HG03460 (cell line): Measurements from ENCODE around the gene STAB1.

Experiments
- ATAC-seq: cut with Tn5 transposase; IDR thresholded peaks from one replicate; pipeline ENCODE4 v1.9.1; 2021; ENCODE audit not compliant: unreplicated experiment

Gene STAB1

DNA sequence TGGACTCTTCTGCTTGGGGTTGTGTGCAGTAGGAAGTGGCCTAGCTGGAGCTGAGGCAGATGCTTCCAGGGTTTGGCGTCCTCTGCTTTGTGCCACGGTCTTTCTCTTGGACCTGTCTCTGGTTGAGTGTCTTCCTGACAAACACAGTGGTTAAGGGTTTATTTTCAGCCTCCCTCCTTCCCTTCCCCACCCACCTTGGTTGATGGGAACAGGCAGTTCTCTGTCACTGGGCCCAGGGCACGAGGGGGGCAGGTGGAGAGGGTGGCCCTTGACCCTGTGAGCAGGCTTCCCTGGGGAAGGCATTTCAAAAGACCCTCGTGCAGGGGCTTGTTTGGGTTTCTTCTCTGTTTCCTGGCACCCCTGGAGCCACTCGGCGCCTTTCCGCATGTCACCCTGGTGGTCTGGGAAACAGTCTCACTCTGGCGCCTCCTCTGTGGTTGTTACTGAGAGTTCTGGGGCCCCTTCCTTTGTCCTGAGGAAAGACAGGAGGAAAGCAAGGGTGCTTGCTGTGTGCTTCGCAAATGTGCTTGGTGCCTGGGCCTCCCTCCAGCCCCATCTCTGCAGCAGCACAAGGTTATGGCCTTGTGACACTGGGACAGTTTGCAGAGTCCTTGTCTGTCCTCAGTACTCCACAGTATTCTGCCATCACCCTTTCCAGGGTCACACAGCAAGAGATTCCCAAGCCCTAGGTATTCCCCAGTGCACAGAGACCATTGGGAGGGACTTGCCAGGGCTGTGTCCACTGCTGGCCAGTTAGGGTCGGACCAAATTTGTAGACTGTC is 10.3 kb upstream of the STAB1 start:
- ATAC-seq, result no peak

GRCh38 chr3:52487050-52487787 is 7.9 kb upstream of the STAB1 start:
- no peak for ATAC-seq

- no peak for ATAC-seq
These were observed 7.1 kb upstream of the STAB1 start for GRCh38 chr3:52487788-52488691.

- ATAC-seq, result no peak
These were observed 6.4 kb upstream of the STAB1 start for GRCh38 chr3:52488746-52489145.

DNA sequence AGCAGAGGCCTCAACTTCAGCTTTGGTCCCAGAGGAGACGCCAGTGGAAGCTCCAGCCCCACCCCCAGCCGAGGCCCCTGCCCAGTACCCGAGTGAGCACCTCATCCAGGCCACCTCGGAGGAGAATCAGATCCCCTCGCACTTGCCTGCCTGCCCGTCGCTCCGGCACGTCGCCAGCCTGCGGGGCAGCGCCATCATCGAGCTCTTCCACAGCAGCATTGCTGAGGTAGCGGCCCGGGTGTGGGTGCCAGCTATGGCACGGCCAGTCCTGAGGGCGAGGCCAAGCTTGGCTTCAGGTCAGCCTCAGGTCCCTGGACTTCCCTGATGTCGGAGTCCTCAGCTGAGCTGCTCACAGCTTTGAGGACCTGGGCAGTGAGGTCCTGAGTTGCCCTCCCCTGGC is 5.7 kb upstream of the STAB1 start:
- ATAC-seq, result no peak

DNA sequence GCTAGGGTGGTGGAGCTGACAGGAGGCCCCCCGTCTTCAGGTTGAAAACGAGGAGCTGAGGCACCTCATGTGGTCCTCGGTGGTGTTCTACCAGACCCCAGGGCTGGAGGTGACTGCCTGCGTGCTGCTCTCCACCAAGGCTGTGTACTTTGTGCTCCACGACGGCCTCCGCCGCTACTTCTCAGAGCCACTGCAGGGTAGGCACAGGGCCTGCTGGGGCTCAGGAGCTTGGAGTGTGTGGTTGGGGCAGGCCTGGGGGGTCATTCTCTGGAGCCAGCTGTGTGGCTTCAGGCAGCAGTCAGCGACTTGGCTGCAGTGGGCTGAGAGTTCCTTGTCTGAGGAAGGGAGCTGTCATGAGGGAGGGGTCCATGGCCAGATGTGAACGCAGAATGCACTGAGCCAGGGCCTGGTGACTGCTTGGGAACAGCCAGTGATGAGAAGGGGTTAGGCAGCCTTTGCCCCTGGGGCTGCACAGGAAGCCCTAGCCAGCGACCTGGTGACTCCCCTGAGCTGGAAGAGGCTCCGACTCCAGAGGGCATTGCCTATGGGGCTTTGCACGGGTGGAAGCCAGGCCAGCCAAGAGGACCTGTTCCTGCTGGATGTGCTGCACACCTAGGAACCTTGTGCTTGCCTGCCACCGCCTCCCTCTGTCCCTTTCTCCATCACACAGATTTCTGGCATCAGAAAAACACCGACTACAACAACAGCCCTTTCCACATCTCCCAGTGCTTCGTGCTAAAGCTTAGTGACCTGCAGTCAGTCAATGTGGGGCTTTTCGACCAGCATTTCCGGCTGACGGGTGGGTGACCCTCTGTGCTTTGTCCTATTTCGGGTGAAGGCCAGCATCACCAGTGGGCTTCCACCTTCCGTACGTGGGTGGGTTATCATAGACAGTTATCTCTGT is 4.9 kb upstream of the STAB1 start:
- ATAC-seq, result no peak

DNA sequence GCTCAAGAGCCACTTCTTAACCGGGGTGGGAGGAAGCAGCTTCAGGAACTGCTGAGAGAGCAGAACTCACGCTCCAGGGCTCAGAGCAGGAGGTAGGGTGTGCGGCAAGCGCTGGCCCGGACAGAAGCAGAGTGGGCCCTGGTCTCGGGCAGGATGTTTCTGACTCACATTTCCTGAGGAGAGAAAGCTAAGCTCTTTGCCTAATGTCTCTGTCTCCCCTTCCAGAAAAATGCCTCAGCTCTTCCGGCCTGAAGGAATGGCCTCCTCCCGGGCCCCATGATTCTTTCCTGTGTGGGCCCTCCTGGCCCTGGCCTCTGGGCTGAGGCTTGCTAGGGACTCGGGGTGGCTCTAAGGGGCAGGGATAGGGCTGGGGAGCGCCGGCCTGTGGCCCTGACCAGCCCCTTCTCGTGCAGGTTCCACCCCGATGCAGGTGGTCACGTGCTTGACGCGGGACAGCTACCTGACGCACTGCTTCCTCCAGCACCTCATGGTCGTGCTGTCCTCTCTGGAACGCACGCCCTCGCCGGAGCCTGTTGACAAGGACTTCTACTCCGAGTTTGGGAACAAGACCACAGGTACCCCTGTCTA is 4.1 kb upstream of the STAB1 start:
- ATAC-seq, result no peak

DNA sequence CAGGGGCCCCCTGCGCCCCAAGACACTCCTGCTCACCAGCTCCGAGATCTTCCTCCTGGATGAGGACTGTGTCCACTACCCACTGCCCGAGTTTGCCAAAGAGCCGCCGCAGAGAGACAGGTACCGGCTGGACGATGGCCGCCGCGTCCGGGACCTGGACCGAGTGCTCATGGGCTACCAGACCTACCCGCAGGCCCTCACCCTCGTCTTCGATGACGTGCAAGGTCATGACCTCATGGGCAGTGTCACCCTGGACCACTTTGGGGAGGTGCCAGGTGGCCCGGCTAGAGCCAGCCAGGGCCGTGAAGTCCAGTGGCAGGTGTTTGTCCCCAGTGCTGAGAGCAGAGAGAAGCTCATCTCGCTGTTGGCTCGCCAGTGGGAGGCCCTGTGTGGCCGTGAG is 3.1 kb upstream of the STAB1 start:
- no peak for ATAC-seq

DNA sequence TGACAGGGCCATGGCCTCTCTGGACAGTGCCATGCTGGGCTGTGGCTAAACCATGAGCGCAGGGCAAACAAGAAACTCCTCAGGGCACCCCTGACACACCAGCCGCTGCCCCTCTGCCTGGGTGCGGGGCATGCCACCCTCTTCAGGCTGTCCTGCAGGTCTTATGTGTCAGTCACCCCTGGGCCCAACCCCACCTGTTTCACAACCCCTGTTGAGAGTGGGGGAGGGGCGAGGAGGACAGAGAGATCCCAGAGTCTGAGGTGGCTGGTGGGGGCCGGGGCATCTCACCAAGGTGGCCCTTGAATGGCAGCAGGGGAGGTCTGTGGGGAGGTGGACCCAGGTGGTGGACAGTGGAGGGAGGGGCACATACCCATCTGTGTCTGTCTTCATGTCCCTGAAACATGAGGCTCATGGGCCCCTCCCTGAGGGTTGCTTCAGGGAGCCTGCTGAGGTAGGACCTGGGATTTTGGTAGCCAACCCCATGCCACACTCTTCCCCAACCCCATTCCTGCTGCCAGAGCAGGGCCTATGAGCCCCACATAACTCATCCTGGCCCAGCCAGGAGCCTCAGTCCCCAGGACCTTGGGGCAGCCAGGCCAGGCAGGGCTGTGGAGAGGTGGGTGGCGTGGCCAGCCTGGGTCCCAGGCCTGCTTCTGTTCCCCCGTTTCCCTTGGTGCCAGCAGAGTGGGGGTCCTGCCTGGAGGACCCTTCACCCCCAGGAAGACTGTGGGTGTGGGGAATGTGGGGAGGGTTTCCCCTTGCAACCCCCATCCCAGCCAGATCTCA is 1.7 kb upstream of the STAB1 start:
- ATAC-seq, result no peak

GRCh38 chr3:52494445-52494844 is 693 bp upstream of the STAB1 start:
- no peak for ATAC-seq

DNA sequence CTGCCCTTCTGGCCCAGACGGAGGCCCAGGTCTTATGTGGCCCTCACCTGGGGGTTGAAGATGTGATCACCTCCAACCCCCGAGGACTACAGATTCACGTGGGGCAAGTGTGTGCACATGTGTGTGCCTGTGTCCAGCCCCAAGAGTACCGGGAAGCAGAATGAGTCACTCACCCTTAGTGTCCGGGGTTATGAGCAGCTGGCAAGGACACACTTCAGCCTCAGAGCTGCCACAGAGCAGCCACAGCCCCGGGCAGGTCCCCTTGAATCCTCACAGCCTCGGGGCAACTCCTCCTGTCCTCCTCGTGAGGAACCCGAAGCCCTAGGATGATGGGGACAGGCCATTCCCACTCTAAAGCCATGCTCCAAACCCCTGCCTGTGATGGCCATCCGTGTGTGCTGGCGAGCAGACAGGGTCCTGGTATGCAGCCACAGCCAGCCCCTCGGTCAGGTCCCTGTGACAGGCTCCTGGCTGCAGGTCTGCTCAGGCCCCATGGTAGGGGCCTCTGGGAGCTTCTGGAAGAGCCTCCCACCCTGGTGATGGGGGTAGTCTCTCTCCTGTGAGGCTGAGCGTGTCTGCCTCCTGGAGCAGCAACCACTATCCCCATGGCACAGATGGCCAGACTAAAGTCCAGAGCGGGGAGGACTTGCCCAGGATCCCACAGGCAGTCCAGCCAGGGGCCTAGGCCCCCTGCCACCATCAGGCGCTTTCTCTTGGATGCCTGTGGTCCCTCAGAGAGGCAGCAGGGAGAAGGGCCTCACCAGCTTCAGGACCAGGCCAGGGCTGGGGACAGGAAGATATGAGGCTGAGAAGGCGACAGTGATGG is 852 bp downstream of the STAB1 start:
- ATAC-seq, result no peak

GRCh38 chr3:52498137-52499054 is 3.3 kb downstream of the STAB1 start:
- no peak for ATAC-seq

DNA sequence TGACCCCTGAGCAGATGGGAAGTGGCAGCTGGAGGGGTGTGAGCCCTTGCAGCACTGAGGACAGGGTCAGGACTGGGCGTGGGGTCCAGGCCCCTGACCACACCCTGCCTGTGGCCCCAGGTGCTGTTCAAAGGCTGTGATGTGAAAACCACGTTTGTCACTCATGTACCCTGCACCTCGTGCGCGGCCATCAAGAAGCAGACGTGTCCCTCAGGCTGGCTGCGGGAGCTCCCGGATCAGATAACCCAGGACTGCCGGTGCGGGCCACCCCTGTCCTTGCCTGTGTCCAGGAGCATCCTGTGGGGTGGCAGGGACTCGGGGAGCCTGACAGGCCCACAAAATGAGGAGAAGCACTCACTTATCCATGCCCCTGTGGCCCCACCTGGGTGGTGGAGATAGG is 5.9 kb downstream of the STAB1 start:
- ATAC-seq, result no peak

- no peak for ATAC-seq
These were observed 6.9 kb downstream of the STAB1 start for GRCh38 chr3:52502001-52502400.

GRCh38 chr3:52502808-52503350 is 7.7 kb downstream of the STAB1 start:
- ATAC-seq, result no peak

- no peak for ATAC-seq
These were observed 8.8 kb downstream of the STAB1 start for GRCh38 chr3:52503788-52504424.

GRCh38 chr3:52504977-52505376 is 9.8 kb downstream of the STAB1 start:
- no peak for ATAC-seq
